ENCODE data around the gene SLC25A34. TPM values are rescaled to one million over a fixed set of nuclear protein-coding genes. Genes with fewer than 3 reads are reported as not detected.

The SLC25A34 gene
- total RNA-seq, 5 donors from 2014 or later (not counting 1 experiment from before 2014, with no cell fraction given), result 1.8 to 4.1 (median 2.6) TPM

- H3K4me3 ChIP-seq (ENCODE audit: control insufficient read depth in 1 of 2, extremely low read depth in 1 of 2, low read length in 1 of 2), result no peak overlapping the region
- ATAC-seq (replicated peaks in 1 of 4) (no peak), DNase-seq (no peak)
- no peak overlapping the region for H3K27ac ChIP-seq (ENCODE audit: low read length)
- no peaks in the 10 kb centered on the region for H3K9me3 ChIP-seq
- POLR2A ChIA-PET, result no interaction called here
- Mint-ChIP-seq H3K36me3 (peaks cover 23% of the 10 kb centered on the region), H3K27ac (no peak overlapping the region), H3K4me1 (no peaks in the 10 kb centered on the region), H3K9me3 (no peaks in the 10 kb centered on the region), H3K4me3 (no peak overlapping the region), H3K27me3 (no peaks in the 10 kb centered on the region)
- no peaks in the 10 kb centered on the region for H3K4me1 ChIP-seq (ENCODE audit: control insufficient read depth in 1 of 2, extremely low read depth in 1 of 2, insufficient read depth in 2 of 2, low read length in 2 of 2)
- peaks cover 12 to 78% of the 10 kb centered on the region in 2 donors for H3K36me3 ChIP-seq (ENCODE audit: control insufficient read depth in 2 of 2, extremely low read depth in 1 of 2, insufficient read depth in 1 of 2, low read length in 1 of 2)
- H3K27me3 ChIP-seq (replicated peaks in 1 of 2; ENCODE audit: control insufficient read depth in 2 of 2, extremely low read depth in 1 of 2, insufficient read depth in 2 of 2, low read length in 1 of 2), result no peaks in the 10 kb centered on the region
- CTCF ChIA-PET, result no interaction called here
- 100% methylated on average over 2 of the region's 3 CpGs for WGBS (ENCODE audit: insufficient coverage)
These were observed 15.2 kb upstream of the SLC25A34 start for GRCh38 chr1:15720861-15721260.

GRCh38 chr1:15722411-15722810 is 13.6 kb upstream of the SLC25A34 start:
- WGBS (ENCODE audit: insufficient coverage), result 100% methylated on average over 1 of the region's 4 CpGs
- POLR2A ChIA-PET, result interaction anchor here in 1 of 2 donors (0.7 kb wide), 1 partner anchor 25 kb away, joined by 3 read pairs; no protein-coding TSS in a partner anchor
- Mint-ChIP-seq H3K4me1 (no peaks in the 10 kb centered on the region), H3K4me3 (no peak overlapping the region), H3K36me3 (peaks cover 25% of the 10 kb centered on the region), H3K27ac (no peak overlapping the region), H3K9me3 (no peaks in the 10 kb centered on the region), H3K27me3 (no peaks in the 10 kb centered on the region)
- Histone ChIP-seq H3K36me3 (ENCODE audit: control insufficient read depth in 2 of 2, extremely low read depth in 1 of 2, insufficient read depth in 1 of 2, low read length in 1 of 2) (peaks cover 6 to 78% of the 10 kb centered on the region in 2 donors), H3K27ac (ENCODE audit: low read length) (no peak overlapping the region), H3K27me3 (replicated peaks in 1 of 2; ENCODE audit: control insufficient read depth in 2 of 2, extremely low read depth in 1 of 2, insufficient read depth in 2 of 2, low read length in 1 of 2) (no peaks in the 10 kb centered on the region), H3K4me1 (ENCODE audit: control insufficient read depth in 1 of 2, extremely low read depth in 1 of 2, insufficient read depth in 2 of 2, low read length in 2 of 2) (no peaks in the 10 kb centered on the region), H3K9me3 (no peaks in the 10 kb centered on the region), H3K4me3 (ENCODE audit: control insufficient read depth in 1 of 2, extremely low read depth in 1 of 2, low read length in 1 of 2) (no peak overlapping the region)
- no peak for DNase-seq
- CTCF ChIA-PET, result no interaction called here
- ATAC-seq (replicated peaks in 1 of 4), result no peak

- DNase-seq, result no peak
- WGBS (ENCODE audit: insufficient coverage), result 96% methylated on average over 8 of the region's 13 CpGs
- H3K9me3 Mint-ChIP-seq, result no peaks in the 10 kb centered on the region
- peaks cover 6 to 78% of the 10 kb centered on the region in 2 donors for H3K36me3 ChIP-seq (ENCODE audit: control insufficient read depth in 2 of 2, extremely low read depth in 1 of 2, insufficient read depth in 1 of 2, low read length in 1 of 2)
- H3K27me3 ChIP-seq (replicated peaks in 1 of 2; ENCODE audit: control insufficient read depth in 2 of 2, extremely low read depth in 1 of 2, insufficient read depth in 2 of 2, low read length in 1 of 2), result no peaks in the 10 kb centered on the region
- no peaks in the 10 kb centered on the region for H3K4me1 ChIP-seq (ENCODE audit: control insufficient read depth in 1 of 2, extremely low read depth in 1 of 2, insufficient read depth in 2 of 2, low read length in 2 of 2)
- no peaks in the 10 kb centered on the region for H3K27me3 Mint-ChIP-seq
- POLR2A ChIA-PET, result interaction anchor here in 1 of 2 donors (0.7 kb wide), 1 partner anchor 25 kb away, joined by 3 read pairs; no protein-coding TSS in a partner anchor
- CTCF ChIA-PET, result interaction anchor here in 1 of 2 donors (0.6 kb wide), 1 partner anchor 63 kb away, joined by 3 read pairs; no protein-coding TSS in a partner anchor
- no peak overlapping the region for H3K27ac Mint-ChIP-seq
- H3K9me3 ChIP-seq, result no peaks in the 10 kb centered on the region
- no peak overlapping the region for H3K4me3 ChIP-seq (ENCODE audit: control insufficient read depth in 1 of 2, extremely low read depth in 1 of 2, low read length in 1 of 2)
- ATAC-seq (replicated peaks in 1 of 4), result no peak
- no peak overlapping the region for H3K4me3 Mint-ChIP-seq
- no peaks in the 10 kb centered on the region for H3K4me1 Mint-ChIP-seq
- no peak overlapping the region for H3K27ac ChIP-seq (ENCODE audit: low read length)
- H3K36me3 Mint-ChIP-seq, result peaks cover 28% of the 10 kb centered on the region
These were observed 13.1 kb upstream of the SLC25A34 start for GRCh38 chr1:15722836-15723532.

- peaks cover 24% of the 10 kb centered on the region for H3K36me3 Mint-ChIP-seq
- no peaks in the 10 kb centered on the region for H3K9me3 Mint-ChIP-seq
- Histone ChIP-seq H3K9me3 (no peaks in the 10 kb centered on the region), H3K36me3 (ENCODE audit: control insufficient read depth in 2 of 2, extremely low read depth in 1 of 2, insufficient read depth in 1 of 2, low read length in 1 of 2) (peaks cover 6 to 81% of the 10 kb centered on the region in 2 donors), H3K27me3 (replicated peaks in 1 of 2; ENCODE audit: control insufficient read depth in 2 of 2, extremely low read depth in 1 of 2, insufficient read depth in 2 of 2, low read length in 1 of 2) (no peaks in the 10 kb centered on the region), H3K4me3 (ENCODE audit: control insufficient read depth in 1 of 2, extremely low read depth in 1 of 2, low read length in 1 of 2) (no peak overlapping the region), H3K27ac (ENCODE audit: low read length) (no peak overlapping the region), H3K4me1 (ENCODE audit: control insufficient read depth in 1 of 2, extremely low read depth in 1 of 2, insufficient read depth in 2 of 2, low read length in 2 of 2) (no peaks in the 10 kb centered on the region)
- ChIA-PET CTCF (interaction anchor here in 1 of 2 donors (0.6 kb wide), 1 partner anchor 63 kb away, joined by 3 read pairs; no protein-coding TSS in a partner anchor), POLR2A (interaction anchor here in 1 of 2 donors (0.6 to 0.7 kb wide), 2 partner anchors 139 to 155 kb away, joined by 4 to 6 read pairs; no protein-coding TSS in a partner anchor)
- no peak for DNase-seq
- 92% methylated on average over 14 of the region's 20 CpGs for WGBS (ENCODE audit: insufficient coverage)
- H3K4me3 Mint-ChIP-seq, result no peak overlapping the region
- no peaks in the 10 kb centered on the region for H3K27me3 Mint-ChIP-seq
- no peaks in the 10 kb centered on the region for H3K4me1 Mint-ChIP-seq
- no peak for ATAC-seq (replicated peaks in 1 of 4)
- H3K27ac Mint-ChIP-seq, result no peak overlapping the region
These were observed 12.3 kb upstream of the SLC25A34 start for GRCh38 chr1:15723631-15724246.

GRCh38 chr1:15724949-15725880 is 10.8 kb upstream of the SLC25A34 start:
- CTCF ChIA-PET, result interaction anchor here in 1 of 2 donors (0.6 kb wide), 1 partner anchor 83 kb away, joined by 3 read pairs; no protein-coding TSS in a partner anchor
- no peaks in the 10 kb centered on the region for H3K9me3 Mint-ChIP-seq
- DNase-seq, result no peak
- no peaks in the 10 kb centered on the region for H3K27me3 ChIP-seq (replicated peaks in 1 of 2; ENCODE audit: control insufficient read depth in 2 of 2, extremely low read depth in 1 of 2, insufficient read depth in 2 of 2, low read length in 1 of 2)
- POLR2A ChIA-PET, result interaction anchor here in 1 of 2 donors (0.6 kb wide), 1 partner anchor 1303 kb away, joined by 5 read pairs; no protein-coding TSS in a partner anchor
- H3K27ac Mint-ChIP-seq, result no peak overlapping the region
- peaks cover 6 to 76% of the 10 kb centered on the region in 2 donors for H3K36me3 ChIP-seq (ENCODE audit: control insufficient read depth in 2 of 2, extremely low read depth in 1 of 2, insufficient read depth in 1 of 2, low read length in 1 of 2)
- ATAC-seq (replicated peaks in 1 of 4), result no peak
- H3K4me1 Mint-ChIP-seq, result no peaks in the 10 kb centered on the region
- WGBS (ENCODE audit: insufficient coverage), result 99% methylated on average over 13 of the region's 26 CpGs
- H3K9me3 ChIP-seq, result no peaks in the 10 kb centered on the region
- no peak overlapping the region for H3K4me3 ChIP-seq (ENCODE audit: control insufficient read depth in 1 of 2, extremely low read depth in 1 of 2, low read length in 1 of 2)
- no peaks in the 10 kb centered on the region for H3K4me1 ChIP-seq (ENCODE audit: control insufficient read depth in 1 of 2, extremely low read depth in 1 of 2, insufficient read depth in 2 of 2, low read length in 2 of 2)
- no peak overlapping the region for H3K4me3 Mint-ChIP-seq
- H3K27me3 Mint-ChIP-seq, result no peaks in the 10 kb centered on the region
- peaks cover 20% of the 10 kb centered on the region for H3K36me3 Mint-ChIP-seq
- H3K27ac ChIP-seq (ENCODE audit: low read length), result no peak overlapping the region

GRCh38 chr1:15726508-15726907 is 9.6 kb upstream of the SLC25A34 start:
- Mint-ChIP-seq H3K36me3 (peaks cover 20% of the 10 kb centered on the region), H3K27me3 (no peaks in the 10 kb centered on the region), H3K9me3 (no peaks in the 10 kb centered on the region), H3K4me1 (no peaks in the 10 kb centered on the region), H3K4me3 (no peak overlapping the region), H3K27ac (no peak overlapping the region)
- Histone ChIP-seq H3K4me3 (ENCODE audit: control insufficient read depth in 1 of 2, extremely low read depth in 1 of 2, low read length in 1 of 2) (no peak overlapping the region), H3K27me3 (replicated peaks in 1 of 2; ENCODE audit: control insufficient read depth in 2 of 2, extremely low read depth in 1 of 2, insufficient read depth in 2 of 2, low read length in 1 of 2) (no peaks in the 10 kb centered on the region), H3K9me3 (no peaks in the 10 kb centered on the region), H3K4me1 (ENCODE audit: control insufficient read depth in 1 of 2, extremely low read depth in 1 of 2, insufficient read depth in 2 of 2, low read length in 2 of 2) (no peaks in the 10 kb centered on the region), H3K36me3 (ENCODE audit: control insufficient read depth in 2 of 2, extremely low read depth in 1 of 2, insufficient read depth in 1 of 2, low read length in 1 of 2) (peaks cover 3 to 78% of the 10 kb centered on the region in 2 donors), H3K27ac (ENCODE audit: low read length) (no peak overlapping the region)
- CTCF ChIA-PET, result no interaction called here
- ATAC-seq (replicated peaks in 1 of 4), result no peak
- POLR2A ChIA-PET, result no interaction called here
- WGBS (ENCODE audit: insufficient coverage), result 96% methylated on average over 7 of the region's 9 CpGs
- DNase-seq, result no peak
